GM19452 (cell line): ENCODE results near the gene WDR27.

Experiments
- ATAC-seq: cut with Tn5 transposase; IDR thresholded peaks from one replicate; pipeline ENCODE4 v1.9.1; 2021; ENCODE audit not compliant: unreplicated experiment

The WDR27 gene

DNA sequence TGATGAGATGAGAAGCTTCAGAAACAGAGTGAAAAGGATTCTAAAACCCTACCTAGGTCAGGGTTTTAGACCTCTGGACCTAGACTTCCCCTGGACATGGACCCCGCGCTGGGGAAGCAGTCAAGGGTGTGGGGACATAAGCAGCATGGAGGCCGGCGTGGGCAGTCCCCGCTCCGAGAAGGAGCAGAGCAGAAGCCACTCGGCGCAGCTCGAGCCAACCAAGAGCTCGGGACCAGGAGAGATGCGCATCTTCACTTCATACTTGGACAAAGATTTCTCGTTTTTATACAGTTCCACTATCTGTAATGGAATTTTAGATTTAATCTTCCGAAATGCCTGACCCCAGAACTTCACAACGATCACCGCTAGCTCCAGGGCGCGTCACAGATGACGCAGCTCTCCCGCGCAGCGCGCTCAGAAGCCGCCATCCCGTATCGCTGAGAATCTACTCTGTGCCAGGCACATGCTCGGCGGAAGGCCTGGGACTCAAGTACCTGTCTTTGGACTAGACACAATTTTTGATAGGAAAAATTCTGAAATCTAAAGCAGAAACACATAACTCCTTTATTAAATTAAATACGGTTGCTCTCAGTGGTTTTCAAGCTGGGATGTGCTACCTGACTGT, 60.3 kb downstream of the WDR27 start:
- no peak for ATAC-seq

DNA sequence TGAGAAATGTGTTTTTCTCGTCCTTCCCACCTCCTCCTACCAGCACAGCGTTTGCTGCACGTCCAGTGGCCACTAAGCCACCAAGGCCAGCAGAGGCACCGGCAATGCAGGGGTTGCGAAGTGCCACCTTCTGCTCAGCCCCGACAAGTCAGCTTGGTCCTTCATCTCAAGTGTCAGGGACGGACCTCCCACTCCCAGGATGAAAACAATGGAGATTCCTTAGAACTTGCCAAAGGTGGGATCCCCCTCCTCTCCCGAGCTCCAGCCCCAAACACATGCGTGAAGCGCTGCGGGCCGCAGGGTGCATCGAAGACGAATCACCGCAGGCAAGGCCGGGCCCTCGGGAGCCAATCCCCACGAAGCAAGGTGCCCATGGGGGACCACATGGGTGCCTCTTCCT, 60.8 kb downstream of the WDR27 start:
- ATAC-seq, result no peak

DNA sequence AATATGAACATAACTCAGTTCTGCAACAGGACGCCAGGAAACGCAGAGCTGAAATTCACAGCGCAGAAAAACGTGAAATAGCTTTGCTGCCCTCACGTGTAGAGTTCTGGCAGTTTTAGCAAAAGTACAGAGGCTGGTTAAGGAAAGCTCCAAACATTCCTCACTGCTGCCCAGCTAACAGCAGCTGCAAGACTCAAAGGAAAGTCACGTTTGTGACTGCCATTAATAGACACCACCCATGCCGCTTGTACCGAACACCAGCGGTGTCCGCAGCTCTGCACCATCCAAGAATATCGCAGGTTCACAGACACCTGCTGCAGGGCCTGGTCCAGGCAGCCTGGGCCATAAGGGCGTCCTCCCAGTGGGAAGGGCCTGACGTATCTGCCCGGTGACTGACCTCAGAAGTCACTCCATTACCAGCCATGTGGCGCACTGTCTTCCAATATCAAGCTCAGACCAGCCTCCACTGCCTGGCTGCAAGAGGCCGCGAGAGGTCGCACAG, 61.4 kb downstream of the WDR27 start:
- no peak for ATAC-seq

DNA sequence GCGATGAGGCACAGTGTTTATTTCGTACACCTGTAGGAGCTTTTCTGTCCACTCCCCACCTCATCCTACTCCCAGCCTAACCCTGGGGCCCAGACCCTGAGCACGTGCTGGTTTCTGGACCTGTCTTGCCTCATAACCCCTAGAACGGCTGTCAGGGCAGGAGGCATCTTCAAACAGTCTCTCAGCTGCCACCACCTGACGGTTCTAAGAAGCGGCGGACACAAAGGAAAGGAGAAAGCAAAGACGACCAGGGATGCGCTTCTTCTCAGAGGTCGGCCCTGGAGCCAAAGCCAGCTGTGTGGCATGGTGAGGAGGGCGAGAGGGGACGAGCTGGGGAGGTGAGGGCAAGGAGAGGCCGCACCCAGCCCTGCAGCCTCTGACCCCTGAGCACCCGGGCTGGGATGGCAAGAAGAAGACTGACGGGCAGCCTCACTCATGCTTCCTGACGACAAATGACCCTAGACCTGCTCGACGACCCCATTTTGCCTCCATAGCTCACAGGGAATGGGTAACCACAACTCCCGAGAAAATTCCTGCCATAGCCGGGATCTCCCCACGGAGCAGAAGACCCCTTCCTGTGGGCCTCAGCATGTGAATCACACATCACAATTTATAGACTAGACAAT, 62.1 kb downstream of the WDR27 start:
- ATAC-seq, result no peak

DNA sequence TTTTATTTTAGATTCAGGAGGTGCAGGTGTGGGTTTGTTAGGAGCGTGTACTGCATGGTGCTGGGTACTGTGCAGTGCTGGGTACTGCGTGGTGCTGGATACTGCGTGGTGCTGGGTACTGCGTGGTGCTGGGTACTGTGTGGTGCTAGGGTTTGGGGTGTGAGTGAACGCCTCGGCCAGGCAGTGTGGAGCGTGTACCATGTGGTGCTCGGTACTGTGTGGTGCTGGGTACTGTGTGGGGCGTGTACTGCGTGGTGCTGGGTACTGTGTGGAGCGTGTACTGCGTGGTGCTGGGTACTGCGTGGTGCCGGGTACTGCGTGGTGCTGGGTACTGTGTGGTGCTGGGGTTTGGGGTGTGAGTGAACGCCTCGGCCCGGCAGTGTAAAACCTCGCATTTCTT, 62.9 kb downstream of the WDR27 start:
- no peak for ATAC-seq

DNA sequence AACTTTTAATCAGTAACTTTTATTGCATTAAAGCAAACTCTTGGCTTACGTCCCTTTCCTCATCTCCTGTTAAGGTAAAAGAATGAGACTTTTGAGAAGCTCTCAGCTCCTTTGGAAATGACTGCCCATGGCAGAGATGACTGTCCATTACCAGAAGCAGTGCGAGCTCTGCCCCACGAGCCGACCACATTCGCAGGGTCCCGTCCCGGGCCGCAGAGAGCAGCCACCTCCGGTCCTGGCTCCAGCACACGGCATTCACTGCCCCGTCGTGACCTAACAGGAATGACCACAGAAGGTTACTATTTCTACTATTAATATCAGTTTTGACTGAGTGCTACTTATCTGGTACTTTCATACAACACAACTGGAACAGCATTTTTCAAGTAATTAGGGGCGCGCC, 63.4 kb downstream of the WDR27 start:
- ATAC-seq, result no peak

DNA sequence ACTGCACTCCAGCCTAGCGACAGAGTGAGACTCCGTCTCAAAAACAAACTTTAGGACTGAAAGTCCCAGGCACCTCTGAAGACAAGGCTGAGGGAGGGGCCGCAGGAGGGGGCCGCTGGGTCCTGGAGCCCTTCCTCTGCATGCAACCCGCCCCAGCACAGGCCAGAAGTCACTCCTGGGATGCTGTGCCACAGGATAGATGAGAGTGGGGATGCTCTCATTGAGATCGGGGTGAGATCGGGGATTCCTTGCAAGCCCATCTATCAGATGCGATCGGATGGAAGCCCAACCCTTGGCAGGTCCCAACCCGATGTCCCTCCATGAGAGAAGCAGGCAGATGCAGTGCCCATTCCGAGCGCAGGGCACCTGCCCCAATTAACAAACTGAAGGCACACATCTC, 66.5 kb downstream of the WDR27 start:
- no peak for ATAC-seq

DNA sequence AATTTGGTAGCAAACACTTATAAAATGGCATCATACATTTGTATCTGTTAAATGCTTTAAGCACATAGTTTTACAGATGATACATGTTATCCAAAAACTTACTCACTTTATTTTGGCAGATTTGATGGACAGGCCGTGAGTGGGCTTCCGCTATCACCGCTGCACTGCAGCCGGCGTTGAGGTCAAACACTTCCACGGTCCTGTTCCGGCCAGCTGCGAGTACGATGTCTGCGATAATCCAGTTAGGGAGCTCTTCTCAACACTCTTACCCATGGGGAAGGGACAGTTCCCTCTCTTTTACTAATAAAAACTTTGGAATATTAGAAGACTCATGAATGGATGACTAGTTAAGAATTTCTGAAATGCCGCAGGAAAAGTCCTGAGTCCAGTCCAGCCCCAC, 69.0 kb downstream of the WDR27 start:
- no peak for ATAC-seq

DNA sequence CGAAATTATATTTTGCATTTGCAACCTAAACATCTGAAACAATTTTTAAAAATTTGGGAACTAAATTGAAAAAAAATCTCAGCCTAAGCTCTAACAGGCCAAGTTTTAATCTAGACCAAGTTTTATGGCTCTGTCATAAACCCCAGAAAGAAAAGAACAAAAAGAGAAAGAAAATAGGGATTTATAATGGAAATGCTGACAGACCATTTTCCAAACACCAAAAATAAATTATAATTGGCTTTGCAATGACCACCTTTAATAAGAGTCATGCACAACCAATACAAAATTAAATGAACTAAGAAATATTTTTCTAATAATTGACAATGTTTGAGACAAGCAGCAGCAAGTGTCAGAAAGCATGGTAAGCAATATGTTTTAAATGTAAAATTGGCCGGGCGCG, 72.6 kb downstream of the WDR27 start:
- no peak for ATAC-seq

DNA sequence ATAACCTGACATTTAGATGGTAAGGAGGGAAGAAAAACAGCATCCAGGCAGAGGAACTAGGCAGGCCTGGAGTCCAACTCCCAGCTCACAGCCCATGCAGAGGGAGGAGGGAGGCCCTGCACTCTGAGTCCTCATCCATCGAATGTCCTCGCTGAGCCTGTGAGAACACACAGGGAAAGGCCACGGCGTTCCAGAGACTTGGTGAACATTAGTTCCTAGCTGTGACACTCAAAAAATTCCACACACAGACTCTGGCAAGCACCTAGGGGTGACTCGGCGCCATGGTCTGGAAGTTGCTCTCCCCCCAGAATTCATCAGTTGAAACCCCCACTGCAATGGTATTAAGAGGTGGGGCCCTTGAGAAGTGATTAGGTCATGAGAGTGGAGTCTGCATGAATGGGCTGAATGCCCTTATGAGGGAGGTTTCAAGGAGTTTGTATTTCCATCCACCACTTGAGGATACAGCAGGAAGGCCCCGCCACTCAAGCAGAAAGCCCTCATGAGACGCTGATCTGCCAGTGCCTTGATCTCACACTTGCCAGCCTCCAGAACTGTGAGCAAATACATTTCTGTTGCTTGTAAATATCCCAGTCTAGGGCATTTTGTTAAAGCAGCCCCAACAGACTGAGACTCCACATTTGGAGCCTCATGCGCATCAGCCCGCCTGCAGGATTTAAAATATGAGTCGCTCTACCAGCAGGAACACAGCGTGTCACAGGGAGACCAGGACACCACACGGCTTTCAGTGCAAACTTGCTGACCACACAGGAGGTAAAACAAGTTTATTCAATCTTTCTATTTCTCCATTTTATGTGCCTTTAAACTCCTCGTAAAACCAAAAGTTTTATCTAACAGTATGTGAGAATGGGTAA, 73.9 kb downstream of the WDR27 start:
- ATAC-seq, result no peak

DNA sequence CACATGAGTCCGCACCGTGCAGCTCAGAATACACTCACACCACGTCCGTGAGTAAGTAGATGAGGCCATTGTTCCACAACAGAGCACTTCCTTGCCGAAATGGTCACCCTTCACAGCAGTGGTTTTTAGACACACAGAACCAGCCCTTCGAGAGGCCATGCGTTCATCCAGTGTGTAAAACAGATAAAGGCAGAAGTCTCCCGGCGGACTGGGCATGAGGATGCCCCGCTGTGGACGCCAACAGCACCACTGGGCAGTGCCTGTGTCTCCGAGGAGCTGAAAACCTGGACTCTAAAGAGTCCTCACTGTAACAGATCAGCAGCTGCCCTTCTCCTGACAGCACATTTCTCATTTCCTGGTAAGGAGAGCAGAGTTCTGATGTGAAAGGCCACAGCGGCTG, 75.2 kb downstream of the WDR27 start:
- ATAC-seq, result no peak

DNA sequence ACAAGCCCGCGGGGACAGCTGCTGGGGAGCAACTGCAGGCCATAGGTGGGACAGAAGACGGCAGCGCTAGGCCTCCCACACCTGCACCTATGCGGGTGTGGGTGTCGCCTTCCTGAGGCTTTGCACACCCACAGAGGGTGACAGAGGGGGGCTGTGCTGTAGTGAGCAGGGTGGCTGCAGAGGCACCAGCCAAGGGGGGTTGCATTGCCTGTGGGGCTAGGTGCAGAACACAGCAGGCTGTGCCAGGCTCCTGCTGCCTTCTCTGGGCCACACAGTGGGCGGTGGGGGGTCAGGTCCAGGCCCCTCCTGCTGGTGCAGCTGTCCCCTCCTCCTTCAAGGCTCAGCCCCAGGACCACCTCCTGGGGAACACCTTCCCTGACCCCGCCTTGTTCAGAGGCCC, 75.7 kb downstream of the WDR27 start:
- no peak for ATAC-seq

DNA sequence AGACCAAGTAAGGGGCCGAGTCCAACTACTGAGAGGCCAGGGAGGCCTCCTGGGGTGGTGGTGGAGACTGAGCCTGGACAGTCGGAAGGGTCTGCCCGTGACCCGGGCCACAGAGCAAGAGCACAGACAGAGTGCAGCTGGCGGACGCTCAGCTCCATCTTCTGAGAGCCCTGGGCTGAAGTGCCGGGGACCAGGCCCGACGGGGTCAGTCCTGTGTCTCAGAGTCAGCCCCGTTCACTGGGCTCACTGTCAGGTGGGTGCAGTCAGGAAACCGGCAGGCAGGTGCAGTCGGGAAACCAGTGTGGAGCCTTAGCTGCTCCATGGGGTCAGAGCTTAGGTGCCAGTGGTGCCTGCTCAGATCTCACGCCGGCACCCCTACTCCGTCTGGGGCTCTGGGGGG, 76.5 kb downstream of the WDR27 start:
- ATAC-seq, result no peak

DNA sequence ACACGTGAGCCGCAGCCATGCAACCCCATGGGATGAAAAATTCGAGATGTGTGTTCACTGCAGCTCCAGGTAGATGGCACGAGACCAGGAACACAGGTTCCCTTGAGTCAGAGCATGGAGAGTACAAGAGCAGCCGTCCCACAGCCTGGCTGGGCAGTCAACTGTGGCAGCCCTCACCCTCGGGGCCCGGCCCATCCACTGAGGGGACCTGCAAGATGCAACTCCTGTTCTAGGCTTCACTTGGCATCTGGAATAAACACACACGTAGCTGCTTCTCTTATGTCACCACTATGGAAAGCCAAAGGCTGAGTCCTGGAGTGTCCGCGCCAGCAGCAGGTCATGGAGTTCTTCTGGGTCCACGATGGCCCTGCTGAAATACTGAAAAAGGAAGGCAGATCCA, 77.0 kb downstream of the WDR27 start:
- ATAC-seq, result no peak

DNA sequence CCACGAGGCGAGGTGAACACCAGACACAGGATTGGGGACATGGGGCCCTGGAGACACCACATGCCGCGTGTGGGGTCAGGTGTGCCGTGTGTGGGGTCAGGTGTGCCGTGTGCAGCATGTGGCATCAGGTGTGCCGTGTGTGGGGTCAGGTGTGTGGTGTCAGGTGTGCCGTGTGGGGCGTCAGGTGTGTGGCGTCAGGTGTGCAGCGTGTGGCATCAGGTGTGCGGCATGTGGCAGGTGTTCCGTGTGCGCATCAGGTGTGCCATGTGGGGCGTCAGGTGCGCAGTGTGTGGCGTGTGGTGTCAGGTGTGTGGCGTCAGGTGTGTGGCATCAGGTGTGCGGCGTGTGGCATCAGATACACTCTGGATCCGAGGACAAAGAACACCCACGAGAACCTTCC, 77.9 kb downstream of the WDR27 start:
- ATAC-seq, result no peak

DNA sequence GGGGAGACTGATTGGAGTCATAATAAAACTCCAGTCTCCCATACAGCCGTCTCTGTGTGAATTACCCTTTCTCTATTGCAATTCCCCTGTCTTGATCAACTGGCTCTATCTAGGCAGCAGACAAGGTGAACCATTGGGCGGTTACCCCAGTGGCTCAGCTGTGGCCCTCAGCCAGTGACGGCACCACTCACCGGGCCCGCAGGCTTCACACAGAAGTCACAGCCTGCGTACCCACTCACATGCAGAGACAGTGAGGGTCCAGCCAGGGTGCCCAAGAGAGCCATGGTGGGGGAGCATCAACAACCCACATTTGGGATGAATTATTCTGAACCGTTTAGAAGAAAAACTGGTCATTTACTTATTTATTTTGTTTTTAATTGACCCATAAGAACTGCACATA, 78.5 kb downstream of the WDR27 start:
- no peak for ATAC-seq

DNA sequence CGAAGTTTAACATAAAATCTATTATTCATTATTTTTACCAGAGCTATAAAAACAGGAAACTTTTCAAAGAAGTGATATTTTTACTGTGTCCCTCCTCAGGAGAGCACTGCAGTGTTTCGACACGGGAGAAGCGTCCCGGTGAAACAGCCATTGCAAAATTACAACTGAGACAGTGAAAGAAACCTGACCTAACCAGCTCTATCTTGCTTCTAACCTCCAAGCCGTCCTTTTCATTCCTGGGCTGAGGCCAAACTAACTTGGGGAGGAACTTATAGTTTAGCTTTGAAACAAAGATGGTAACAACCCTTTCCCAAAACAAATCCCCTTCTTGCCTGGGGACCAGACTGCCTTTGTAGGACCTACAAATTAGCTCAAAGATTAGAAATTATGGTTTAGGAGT, 79.2 kb downstream of the WDR27 start:
- ATAC-seq, result no peak

DNA sequence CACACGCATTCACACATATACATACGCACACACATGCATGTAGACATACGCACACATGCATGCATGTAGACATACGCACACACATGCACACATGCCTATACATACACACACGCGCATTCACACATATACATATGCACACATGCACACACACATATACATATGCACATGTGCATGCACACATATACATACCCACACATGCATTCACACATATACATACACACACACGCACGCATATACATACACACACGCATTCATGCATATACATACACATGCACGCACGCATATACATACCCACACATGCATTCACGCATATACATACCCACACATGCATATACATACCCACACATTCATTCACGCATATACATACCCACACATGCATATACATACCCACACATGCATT, 80.5 kb downstream of the WDR27 start:
- no peak for ATAC-seq

DNA sequence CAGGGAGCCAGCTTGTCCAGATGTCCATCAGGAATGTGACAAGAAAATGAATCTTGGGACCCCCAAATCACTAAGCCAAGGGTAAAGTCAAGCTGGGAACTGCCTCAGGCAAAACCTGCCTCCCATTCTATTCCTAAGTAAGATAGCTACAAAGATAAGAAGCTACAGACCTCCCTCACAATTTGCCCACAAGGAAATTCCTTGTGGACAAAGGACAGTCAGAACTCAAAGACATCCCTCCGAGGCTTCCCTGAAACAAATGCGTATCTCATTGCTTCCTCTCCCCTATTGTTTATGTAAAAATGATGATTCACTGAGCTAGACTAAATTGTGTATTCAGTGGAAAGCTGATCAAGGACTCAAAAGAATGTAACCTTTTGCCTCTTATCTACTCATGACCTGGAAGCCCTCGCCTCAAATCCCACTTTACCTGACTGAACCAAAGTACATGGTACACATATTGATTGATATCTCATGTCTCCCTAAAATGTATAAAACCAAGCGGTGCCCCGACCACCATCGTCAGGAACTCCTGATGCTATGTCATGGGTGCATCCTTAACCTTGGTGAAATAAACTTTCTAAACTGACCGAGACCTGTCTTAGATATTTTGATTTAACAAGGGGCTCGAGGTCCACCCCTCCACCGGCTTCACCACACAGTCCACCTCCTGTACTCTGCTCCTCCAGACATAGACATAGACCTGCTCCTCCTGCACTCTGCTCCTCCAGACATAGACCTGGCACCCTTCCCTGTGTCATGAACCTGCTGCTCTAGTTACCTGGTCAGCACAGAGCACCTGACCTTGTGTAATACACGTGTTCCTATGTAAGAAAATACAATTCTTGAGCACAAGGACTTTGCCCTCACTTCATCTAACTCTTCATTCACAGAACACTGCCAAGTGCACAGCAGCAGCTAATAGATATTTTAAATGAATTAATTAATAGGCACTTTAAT, 81.4 kb downstream of the WDR27 start:
- ATAC-seq, result no peak

DNA sequence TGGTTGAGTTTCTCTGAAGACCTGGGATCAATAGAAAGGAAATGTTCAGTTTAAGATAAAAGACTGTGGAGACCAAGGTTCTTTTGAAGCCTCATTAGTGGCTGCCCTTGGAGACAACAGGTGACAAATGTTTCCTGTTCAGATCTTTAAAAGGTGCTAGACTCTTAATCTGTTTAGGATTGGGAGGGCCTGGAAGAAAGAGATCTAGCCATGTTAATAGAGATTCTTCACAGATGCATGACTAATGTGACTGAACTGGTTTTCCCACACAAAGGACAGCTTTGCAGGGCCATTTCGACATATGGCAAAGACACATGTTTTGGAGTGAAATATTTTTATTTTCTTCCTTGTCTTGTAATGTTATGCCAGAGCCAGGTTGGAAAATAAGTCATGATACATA, 82.2 kb downstream of the WDR27 start:
- ATAC-seq, result no peak
